Stimulated activated CD8-positive, alpha-beta memory T cell treated with anti-CD3 and anti-CD28 coated beads, Interleukin-12 subunit alpha, Interleukin-12 subunit beta, amount 100 ng/mL, for 4 hours (primary cell): ENCODE measurements around the gene HSPB1.
"Not testable (repeated sequence)": the region's sequence is repeated elsewhere in the genome, so short reads cannot be mapped to it uniquely, and the experiment has no call there.

Experiments used
- DNase-seq: peaks from one replicate; pipeline ENCODE4 v3.0.0-alpha.2; 2020; ENCODE audit warnings: low read depth

HSPB1 gene

GRCh38 chr7:76281706-76282343 is 20.6 kb upstream of the HSPB1 start:
- no peak for DNase-seq

- no peak for DNase-seq
Observed at GRCh38 chr7:76282344-76283253, 19.9 kb upstream of the HSPB1 start.

DNA sequence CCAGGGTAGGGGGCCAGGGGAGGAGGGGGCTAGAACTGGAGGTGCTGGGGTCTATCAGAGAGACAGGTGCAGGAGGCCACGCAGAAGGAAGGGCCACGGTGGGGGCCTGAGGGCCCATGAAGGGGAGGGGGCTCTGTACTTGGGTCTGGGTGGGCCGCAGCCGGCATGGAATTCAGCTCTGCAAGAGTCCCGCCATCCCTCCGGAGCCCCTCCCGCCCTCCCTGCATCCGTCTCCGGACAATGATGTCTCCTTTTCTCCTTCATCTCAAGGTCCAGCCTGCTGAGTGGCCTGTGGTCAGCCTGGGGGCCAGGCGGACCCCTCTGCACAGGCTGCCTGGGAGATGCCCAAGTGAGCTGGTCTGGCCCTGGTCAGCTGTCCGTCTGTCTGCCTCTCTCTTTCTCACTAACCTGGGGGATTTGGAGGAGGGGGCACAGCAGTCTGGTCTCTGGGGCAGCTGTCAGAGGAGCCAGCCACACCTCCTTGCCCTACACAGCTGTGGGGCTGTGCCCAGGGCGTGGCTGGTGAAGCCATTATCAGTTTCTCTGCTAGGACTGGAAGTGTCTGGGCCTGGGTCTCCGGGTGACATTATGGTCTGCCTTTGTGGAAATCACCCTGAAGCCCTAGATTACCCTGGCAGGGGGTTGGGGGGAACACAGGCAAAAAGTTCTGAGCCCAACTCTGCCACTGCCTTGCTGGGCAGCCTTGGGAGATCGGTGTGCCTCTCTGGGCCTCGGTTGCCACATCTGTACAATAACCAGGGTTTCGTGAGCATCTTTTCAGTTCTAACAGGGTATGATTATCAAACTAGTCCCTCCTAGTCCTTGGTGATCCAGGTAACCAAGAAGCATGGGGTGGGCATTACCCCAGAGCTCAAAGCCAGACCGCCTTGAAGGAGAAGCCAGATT is 19.0 kb upstream of the HSPB1 start:
- DNase-seq = no peak

DNA sequence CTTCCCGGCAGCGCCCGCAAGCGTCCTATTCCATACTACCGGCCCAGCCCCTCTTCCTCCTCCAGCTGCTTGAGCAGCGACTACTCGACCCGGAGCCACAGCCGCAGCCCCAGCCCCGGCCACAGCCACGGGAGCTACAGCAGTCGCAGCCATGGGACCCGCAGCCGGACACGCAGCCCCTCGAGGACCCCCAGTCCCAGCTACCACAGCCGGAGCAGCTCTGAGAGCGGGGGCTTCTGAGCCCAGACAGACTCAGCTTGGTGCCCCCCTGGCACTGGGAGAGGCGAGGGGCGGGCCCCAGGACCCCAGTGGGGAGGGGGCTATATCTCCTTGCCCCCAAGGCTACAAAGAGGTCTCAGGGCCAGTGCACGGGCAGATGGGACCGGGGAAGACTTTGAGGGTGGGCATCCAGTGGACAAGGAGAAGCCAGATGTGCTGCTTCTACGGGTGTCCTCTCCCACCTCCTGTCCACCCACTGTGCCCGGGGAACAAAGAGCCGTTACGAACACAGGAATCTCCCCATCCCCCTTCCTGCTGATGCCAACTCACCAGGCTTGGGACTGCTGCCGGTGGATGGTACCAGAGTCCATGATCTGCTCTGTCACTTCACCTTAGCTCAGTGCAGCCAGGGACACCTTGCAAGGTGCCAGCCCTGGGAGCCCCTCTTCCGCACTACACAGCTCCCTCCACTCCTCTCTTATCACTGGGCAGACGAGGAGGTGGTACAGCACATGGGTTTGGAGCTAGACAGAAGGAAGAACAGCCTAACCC is 16.7 kb upstream of the HSPB1 start:
- DNase-seq = no peak

- no peak for DNase-seq
Observed at GRCh38 chr7:76286842-76287403, 15.6 kb upstream of the HSPB1 start.

GRCh38 chr7:76290847-76291350 is 11.6 kb upstream of the HSPB1 start:
- DNase-seq = not testable (repeated sequence)

DNA sequence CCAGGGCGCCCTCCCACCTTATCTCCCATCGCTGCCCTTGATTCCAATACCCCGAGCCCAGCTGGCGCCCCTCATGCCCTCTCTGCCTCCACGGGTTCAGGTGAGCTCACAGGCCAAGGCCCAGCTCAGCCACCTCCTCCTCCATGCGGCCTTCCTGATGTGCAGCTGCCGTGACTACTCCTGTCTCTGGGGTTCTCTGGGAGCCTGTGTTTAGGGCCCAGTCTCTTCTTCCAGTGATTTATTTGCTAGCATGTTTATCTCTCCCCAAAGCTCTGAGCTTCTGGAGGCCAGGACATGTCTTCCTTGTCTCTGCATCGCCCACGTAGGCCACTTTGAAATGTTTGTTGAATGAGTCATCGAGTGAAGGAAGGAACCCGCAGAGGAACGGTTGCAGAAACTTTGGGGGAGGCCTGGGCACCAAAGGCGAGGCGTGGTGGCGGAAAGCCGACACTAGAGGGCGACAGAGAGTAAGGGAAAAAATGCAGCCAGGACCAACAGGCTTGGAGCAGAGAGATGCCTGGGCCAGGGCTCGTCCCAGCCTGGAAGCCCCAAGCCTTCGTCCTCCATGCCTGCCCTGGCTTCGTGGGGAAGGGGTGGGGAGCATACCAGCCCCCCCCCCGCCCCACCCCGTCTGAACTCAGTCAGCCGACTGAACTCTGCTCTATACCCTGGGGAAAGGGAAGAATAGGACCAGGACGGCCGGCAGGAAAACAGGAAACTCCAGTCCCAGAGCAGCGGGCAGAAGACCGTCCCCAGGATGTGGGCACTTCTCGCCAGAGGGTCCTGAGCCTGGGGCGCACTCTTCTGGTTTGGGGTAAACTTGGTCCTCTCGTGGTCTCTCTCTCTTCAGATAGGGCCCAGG is 10.9 kb upstream of the HSPB1 start:
- DNase-seq = peak; percentile 73

DNA sequence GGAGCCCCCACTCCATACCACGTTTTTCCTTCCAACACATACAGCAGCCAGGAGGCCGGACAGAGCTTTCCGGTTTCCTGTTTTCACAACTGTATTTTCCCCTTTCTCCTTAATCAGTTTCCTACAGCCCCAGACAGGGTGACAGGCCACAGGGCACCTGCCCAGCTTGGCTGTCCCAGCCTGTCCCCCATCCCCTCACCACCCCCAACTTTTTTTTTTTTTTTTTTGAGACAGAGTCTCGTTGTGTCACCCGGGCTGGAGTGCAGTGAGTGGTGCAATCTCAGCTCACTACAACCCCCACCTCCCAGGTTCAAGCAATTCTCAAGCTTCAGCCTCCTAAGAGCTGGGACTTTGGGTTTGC is 10.3 kb upstream of the HSPB1 start:
- no peak for DNase-seq

DNA sequence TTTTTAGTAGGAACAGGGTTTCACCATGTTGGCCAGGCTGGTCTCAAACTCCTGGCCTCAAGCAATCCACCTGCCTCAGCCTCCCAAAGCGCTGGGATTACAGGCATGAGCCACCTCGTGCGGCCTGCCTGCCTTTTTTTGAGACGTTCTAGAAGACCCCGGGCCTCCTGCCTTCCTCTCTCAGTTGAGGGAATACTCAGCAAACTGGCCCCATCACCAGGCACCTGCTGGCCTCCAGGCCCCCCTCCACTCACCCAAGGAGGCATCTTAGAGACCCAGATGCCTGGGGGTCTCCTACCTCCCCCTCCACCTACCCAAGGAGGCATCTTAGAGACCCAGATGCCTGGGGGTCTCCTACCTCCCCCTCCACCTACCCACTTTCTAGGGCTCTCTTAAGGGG is 9.6 kb upstream of the HSPB1 start:
- not testable (repeated sequence) for DNase-seq

DNA sequence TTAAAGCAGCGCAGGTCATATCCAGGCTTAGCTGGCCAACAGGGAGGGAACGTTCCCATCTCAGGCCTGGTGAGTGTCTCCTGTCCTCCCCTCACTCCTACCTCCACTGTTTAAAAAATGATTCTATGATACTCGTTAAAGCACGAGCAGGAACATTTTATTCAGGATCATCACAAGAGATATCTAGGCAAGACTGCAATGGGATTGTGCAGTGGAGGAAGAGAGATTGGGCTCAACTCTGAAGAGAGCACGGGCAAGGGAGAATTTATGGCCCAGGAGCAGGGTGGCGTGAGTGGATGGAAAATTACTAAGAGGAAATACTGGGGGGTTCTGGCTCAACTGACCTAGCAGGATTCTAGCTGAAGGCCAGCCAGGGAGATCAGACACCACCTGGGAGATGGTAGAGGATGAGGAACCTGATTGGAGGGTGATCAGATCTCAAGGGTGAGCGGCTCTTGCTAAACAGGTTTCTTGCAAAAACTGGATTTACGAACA is 9.0 kb upstream of the HSPB1 start:
- no peak for DNase-seq

DNA sequence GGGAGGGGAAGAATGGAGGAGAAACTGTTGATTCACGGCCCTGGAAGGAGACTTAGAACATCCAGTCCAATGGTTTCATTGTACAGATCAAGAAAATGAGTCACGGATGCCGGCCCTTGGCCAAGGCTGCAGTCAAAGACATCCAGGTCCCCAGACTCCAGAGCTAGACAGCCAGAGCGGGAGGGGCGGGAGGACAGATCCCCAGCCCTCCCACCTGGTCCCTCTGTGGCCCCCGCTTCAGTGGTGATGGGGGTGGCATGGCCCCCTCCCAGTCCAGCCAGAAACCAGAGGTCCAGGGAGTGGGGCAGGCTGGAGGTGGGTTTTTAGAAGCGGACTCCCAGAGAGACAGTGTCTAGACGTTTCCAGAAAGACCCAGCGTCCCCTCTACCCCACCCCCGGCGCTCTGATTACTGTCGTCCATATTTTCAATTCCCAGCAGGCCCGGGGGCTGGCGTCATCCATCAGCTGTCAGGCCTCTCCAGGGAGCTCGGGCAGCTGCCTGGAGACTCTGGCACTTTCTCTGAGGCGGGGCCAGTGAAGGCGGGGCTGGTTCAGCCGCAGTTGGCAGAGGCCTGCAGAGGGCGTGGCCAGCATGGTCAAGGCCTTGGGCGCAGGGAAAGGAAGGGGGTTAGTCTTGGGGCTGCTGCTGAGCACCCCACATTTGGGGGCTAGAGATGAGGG is 8.0 kb upstream of the HSPB1 start:
- no peak for DNase-seq

- no peak for DNase-seq
Observed at GRCh38 chr7:76296743-76297740, 5.4 kb upstream of the HSPB1 start.

- DNase-seq = no peak
Observed at GRCh38 chr7:76300166-76300731, 2.2 kb upstream of the HSPB1 start.

GRCh38 chr7:76301000-76301399 is 1.5 kb upstream of the HSPB1 start:
- no peak for DNase-seq

DNA sequence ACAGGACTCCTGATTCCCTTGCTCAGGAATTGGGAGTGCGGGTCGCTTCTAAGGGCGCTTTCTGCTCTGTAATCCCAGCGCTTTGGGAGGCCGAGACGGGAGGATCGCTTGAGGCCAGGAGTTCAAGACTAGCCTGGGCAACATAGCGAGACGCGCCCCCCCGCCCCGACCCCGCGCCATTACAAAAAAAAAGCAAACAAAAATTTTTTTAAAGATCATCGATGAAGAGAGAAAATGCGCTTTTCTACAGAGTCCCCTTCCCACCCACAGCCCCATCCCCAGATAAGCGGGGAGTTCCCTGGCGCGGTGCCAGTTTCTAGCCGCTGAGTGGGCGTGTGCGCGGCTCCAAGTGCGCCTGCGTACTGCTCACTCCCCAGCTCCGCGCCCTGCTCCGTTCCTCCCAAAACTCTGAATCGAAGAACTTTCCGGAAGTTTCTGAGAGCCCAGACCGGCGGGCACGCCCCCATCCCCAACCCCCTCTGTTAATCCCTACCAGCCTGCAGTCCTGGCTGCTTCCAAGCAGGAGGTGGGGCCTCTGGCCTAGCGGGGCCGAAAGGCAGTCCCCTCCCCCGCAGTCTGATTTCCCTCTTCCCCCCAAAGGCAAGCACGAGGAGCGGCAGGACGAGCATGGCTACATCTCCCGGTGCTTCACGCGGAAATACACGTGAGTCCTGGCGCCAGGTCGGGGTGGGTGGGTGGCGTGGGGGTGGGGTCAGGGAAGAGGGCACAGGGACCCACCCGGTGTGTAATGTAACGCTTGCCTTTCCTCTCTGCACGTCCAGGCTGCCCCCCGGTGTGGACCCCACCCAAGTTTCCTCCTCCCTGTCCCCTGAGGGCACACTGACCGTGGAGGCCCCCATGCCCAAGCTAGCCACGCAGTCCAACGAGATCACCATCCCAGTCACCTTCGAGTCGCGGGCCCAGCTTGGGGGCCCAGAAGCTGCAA is 1.0 kb downstream of the HSPB1 start:
- DNase-seq = peak; percentile 61

GRCh38 chr7:76304888-76305375 is 2.5 kb downstream of the HSPB1 start:
- no peak for DNase-seq
